Sciatic nerve (tissue), 2 donors: Measurements from ENCODE around the gene COL13A1. TPM values are rescaled to one million over a fixed set of nuclear protein-coding genes. Genes with fewer than 3 reads are reported as not detected.

Experiments
- ATAC-seq: fragments of 200-7000 bp; cut with Tn5 transposase; one replicate; pipeline ENCODE4 v1.9.1; 2020; ENCODE audit warnings: mild to moderate bottlenecking, moderate library complexity
- DNase-seq: peaks from one replicate; pipeline ENCODE4 v3.0.0-alpha.2; 2020; ENCODE audit warnings: low spot score
- intact Hi-C: fragments of 100-400 bp; cut with DNase I; formaldehyde crosslinking; loops from one replicate; pipeline ENCODE4 v1.14.2; 2022
- total RNA-seq: library from RNA; stranded (reverse); fragmentation: NEBNext Ultra II Directional; extraction: Animal tissue kit (Norgen Biotek cat#: 25700); gene quantifications from one replicate; pipeline ENCODE4 v1.2.1, GENCODE V29; 2021
- donor health status: DM: no; HTN: no; CAD: no.
- donor health status: DM: no; HTN: no; CAD: no.

Gene COL13A1
- total RNA-seq, 1 donor from 2014 or later: 1.0 TPM

DNA sequence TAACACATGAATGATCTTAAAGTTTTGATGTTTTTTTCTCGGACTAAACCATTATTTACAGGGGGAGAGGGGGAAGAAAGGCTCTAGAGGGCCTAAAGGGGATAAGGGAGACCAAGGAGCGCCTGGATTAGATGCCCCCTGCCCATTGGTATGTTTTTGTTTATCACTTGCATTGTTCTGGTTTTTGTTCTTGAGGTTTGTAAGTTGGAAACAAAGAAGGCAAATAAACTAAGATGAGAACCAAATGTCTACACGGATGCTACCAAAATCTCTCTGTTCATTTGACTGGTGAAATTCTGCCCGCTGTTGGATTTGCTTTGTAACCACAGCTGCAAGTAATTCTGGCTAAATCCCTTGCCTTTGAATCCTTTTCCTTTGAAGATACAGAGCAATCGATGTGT lies 151.1 kb downstream of the COL13A1 start:
- DNase-seq: no peak
- peak; percentile 44 for ATAC-seq
- intact Hi-C loops: no loop called here

DNA sequence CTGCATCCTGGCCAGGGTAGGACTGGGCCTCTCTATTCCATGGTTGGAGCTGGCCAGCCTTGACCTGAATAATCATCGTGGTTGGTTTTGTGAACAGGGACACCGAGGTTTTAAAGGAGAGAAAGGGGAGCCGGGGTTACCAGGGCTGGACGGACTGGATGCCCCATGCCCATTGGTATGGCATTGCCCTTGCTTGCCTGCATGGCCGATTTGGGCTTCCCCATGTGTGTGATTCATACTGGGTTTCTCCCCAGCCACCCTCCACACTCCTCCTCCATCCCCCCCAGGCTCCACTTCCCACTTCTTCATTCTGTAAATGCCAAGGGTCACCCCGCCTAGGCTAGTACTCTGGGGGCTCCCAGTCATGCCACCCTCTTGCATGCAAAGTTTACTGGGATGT lies 152.1 kb downstream of the COL13A1 start:
- ATAC-seq: no peak
- intact Hi-C loops: no loop called here
- no peak for DNase-seq

DNA sequence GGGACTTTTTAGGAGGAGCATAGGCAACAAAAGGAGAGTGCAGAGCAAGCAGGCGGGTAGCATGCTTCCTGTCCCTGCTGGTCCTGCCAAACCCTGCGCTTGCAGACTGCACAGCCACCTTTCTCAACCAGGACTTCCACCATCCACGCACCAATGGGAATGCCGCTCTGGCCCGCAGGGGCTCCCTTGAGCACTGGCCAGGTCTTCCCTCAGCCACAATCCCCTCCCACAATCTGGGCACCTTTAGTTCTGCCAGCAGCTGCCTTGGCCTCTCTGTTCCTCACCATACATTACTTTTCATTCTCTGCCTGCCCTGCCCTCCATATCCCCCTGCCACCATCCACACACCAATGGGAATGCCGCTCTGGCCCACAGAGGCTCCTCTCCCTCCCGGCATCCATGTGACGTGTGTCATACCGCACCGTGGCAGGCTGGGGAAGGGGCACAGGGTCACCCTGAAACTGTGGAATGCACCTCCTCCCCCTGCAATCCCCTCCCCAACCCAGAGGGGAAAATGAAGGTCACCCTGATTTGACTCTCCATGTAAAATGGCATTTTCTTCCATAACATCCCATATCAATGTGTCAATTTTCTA lies 153.6 kb downstream of the COL13A1 start:
- intact Hi-C loops: no loop called here
- DNase-seq (peak; percentile 31), ATAC-seq (no peak)

DNA sequence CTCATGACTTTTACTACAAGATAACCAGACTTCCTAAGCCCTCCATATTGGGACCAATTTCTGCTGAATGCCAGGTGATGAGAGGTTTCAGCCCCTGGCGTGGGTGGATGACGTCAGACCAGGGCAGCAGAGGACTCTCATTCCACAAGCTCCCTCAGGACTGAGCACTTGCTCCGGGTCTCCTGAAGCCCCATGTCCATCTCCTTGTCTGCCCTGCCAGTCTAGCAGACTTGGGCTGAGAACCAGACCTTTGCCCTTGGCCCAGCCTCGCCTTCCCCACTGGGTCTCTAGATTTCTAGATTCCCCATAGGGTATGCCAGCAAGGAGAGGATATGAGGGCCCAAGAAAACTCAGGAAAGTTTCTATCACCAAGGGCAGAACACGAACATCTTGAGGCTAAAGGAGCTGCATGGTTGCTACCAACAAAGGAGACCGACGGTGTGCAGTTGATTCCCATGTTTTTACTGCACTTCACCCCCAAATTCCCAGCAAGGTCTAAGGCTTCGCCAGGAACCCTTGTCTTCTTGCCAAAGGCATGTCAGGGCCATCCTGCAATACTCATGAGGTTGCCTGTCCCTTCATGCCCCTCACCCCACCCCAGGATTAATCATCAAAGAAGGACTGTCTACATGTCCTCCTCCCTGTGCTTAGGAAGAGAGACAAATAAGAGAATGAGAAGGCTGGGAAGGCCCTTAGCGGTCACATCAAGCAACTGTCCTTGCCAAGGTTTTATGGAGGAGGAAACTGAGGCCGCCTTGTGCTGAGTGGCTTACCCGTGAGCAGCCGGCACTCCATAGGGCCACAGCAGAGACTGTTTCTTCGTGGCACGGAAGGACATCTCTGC lies 154.4 kb downstream of the COL13A1 start:
- peak; percentile 45 for DNase-seq
- ATAC-seq: no peak
- intact Hi-C loops: no loop called here

DNA sequence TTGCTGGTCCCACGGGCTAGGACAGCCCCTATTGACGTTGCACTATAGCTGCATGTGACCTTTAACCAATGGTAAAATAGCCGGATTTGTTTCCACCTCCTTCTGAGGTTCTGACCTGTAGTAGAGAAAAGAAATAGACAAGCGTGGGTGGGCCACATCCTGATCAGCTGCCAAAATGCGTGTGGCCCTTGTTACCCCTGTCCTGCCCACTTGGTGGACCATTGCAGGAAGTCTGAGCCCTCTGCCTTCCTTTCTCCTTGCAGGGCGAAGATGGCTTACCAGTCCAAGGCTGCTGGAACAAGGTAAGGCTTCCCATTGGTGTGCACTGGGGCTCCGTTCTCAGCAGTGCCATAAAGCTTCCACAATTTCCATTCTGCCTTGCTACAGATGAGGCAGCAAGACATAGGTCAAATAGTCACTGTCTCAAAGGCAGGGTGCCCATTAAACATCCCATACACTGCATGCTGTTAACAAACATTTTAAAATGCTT lies 155.1 kb downstream of the COL13A1 start:
- no peak for ATAC-seq
- intact Hi-C loops: no loop called here
- no peak for DNase-seq

DNA sequence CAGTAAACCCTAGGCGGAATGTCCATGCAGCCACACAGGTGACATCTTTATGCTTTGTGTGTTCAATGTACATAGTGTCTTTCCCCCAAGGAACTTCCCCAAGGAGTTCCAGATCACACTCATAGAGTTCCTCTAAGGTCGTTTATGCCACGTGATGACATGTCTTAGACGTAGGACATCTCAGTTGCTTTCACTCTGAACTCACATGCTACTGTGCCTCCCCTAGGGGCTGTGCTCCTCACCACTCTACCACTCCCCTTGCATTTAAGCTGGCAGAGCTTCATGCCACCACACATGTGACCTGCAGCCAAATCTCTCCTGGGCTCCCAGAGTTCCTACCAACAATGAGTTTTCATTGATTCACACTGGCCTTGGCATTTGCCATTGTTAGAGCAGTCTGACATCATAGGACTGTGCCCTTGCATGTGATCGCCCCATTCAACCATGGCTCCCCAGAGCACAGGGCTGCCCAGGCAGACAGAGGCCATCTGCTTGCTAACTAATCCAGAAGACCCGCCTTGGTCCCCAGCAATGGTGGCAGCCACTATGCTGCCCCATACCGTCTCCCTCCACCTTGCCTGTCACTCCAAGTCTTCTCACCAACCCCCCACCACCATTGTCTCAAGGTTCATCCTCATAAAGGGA lies 155.7 kb downstream of the COL13A1 start:
- ATAC-seq: peak; percentile 46
- intact Hi-C loops: no loop called here
- peak; percentile 19 for DNase-seq

DNA sequence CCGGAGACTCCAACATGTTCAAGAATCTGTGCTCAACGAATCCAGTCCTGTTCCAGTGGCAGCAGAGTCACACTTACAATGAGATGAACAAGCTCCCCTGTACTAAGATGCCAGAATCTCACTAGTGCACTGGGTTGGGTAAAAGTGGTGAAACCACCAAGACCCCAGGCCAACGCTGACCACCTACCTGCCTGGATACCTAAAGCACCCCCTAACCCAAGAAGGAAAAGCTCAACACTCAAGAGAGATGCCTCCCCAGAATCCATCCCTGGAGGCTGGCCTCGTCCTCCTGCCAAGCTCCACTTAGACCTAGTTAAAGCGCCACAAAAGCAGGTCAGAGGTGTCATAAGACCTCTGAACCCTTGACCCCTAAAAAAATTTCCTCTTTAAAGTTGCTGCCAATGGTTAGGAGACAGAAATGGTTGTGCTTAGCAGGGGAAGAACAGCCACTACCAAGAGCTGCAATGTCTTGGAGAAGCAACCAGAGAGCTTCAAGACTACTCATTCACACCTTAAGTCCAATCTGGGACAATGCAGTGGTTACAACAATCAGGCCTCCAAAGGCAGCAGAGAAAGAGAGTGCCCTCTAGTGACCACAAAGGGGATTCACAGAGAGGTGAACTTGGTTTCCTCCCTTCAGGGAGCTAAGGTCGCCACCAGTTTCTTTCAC lies 156.3 kb downstream of the COL13A1 start:
- ATAC-seq: peak; percentile 35
- peak; percentile 41 for DNase-seq
- intact Hi-C loops: no loop called here

DNA sequence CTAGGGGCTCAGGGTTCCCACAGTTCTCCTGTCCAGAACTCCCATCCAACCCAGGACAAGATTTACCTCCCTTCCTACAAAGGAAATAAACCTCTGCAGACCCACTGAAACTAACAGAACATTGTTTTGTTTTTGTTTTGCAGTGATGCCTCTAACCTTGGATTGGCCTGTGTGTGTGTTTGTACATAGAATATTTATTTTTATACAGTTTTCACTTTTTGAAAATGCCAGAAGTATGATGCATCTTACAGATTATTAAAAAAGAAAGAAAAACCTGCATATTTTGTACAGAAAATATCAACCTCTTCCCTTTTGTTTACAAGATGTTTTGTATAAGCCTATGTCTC lies 156.8 kb downstream of the COL13A1 start:
- intact Hi-C loops: no loop called here
- ATAC-seq (no peak), DNase-seq (no peak)

DNA sequence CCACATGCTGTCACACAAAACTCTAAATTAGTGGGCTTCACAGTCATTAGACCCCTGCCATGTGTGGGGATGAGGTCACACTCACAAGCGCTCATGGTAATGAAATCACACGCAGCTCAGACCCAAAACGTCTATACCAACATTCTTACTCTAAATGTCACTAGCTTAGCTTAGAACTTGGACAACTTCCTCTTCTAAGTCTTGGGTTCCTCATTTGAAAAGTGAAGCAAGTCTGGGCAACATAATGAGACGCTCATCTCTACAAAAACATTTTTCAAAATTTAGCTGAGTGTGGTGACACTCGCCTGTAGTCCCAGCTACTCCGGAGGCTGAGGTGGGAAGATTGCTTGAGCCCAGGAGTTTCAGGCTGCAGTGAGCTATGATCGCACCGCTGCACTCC lies 158.2 kb downstream of the COL13A1 start:
- DNase-seq (peak; percentile 37), ATAC-seq (peak; percentile 40)
- intact Hi-C loops: no loop called here

DNA sequence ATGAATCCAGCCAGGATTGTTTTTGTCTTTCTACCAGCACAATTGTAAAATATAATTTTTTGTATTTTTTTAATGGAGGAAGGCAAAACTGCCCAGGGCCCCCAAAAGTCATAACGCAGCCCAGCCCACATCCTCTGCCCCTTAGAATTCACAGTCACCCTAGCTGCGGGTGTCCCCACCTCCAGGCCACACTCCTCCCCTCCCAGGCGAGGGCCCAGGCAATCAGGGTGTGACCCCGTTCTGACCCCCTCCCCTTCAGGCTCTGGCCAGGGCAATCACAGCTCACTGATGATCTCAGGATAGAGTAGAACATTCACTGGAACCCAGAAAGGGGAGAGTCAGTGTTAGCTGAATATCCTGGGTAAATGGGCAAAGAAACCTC lies 158.9 kb downstream of the COL13A1 start:
- intact Hi-C loops: no loop called here
- DNase-seq (peak; percentile 35), ATAC-seq (no peak)

DNA sequence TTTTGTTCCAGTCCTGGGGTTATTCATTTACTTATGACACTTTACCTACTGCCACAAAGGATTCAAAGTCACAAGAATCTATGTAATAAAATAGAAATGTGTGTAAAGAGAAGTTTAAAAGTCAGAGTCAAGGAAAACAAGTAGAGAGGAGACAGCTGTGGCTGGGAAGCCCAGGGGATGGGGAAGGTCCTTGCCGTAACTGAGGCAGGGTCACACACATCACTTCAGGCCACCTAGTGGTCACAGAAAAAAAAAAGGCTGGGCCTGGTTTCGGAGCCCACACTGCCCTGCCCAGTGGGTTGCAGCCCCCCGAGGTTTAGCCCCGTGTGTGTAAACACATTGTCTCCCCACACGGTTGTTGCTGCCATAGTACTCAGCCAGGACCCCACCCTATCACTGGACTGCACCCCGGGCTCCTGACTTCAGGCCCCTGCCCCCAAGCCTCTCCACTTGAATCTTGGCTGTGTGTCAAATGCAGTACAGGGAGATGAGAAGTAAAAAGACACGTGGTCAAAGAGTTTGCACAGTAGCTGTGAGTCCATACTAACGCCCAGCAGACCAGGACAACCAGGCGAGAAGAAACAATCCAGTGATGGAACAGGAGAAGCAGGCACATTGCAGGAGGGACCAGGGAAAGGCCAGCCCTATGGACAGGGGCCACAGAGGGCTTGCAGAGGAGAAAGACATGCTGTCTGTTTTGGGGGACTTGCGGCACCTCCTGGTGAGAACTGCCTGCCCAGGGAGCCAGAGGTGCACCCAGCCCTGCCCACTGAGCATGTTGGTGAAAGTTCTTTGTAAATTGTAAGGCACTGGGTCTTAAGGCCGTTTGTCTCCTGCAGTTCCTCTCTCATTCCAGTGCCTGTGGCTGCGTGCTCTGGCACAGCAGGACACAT lies 159.5 kb downstream of the COL13A1 start:
- ATAC-seq (no peak), DNase-seq (peak; percentile 48)
- intact Hi-C loops: no loop called here

DNA sequence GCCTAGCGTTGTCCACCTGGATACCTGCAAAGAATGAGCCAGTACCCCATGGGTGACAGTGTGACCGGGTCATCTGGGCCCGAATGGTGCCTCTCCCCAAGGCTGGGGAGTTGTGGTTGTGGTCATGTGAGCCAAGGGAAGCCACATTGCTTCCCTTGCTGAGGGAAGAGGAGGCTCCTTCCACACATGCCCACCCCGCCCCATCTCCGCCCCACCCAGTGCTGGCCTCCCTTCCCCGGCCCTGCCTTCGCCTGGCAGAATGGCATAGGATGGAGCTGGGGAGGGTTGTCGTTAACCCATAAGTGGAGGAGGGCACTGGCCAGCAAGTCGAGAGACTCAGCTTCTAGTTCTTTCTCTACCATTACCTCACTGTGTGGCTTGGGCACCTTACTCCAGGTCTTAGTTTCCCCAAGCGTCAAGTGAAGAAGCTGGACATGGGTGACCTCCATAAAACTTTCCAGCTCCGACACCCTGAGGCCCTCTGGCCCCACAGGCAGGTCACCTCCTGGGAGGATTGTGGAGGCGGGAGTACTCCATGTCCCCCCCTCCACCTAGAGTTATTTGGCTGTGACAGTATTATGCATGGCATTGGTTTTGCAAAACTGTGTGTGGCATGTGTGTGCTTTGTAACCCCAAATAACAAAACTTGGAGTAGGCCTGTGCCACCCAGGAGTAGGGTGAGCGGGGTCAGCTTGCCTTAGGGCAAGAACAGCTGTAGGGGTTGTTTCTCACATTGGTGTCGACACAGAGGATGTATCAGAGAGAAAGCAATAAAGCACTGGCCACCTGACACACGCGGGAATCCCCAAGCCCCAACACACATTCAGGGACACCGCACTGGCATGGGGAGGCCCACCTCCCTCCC lies 160.4 kb downstream of the COL13A1 start:
- ATAC-seq (no peak), DNase-seq (peak; percentile 55)
- intact Hi-C loops: no loop called here

DNA sequence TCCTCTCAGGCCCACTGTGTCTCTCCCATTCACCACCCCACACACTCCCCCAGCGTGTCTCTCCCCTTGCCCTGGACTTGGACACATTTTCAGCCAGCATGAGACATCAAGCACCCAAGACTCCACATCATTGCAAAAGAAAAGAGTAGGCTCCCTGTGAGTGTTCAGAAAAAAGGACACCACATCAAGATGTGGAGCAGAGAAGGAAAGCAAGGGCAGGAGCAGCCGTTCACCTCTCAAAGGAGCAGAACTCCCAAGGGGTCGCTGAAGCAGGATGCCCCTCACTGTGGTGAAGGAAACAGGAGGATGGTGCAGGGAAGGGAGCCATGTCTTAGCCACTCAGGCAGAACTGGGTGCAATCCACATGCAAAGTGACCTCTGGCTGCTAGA lies 161.0 kb downstream of the COL13A1 start:
- peak; percentile 31 for DNase-seq
- ATAC-seq: no peak
- intact Hi-C loops: no loop called here

DNA sequence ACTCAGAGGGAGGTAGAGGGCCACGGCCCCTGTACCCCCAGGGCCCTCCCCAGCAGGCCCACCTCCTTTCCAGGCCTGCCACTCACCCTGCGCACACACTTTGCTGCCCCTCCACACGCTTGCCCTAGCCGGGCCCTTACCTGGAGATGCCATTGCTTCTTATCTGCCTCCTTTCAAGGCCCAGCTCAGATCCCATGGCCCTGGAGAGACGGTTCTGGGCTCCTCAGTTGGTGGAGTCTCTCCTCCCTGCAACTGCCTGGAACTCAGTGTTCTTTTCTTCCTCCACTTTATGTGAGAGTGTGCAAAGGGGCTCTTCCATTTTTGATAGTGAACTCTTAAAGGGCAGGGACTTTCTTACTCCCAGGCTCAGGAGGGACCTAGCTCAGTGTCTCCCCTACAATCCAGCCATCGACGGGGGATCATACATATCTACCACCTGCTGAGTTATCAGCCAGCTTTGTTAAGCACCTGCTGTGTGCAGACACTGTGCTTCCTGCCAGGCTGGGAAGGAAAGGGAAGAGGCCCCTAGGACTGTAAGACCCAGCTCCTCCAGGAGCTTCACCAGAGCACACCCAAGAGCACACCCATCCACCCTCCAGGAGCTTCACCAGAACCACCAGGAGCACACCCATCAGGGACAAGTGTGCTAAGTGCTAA lies 161.6 kb downstream of the COL13A1 start:
- ATAC-seq (no peak), DNase-seq (peak; percentile 26)
- intact Hi-C loops: no loop called here

DNA sequence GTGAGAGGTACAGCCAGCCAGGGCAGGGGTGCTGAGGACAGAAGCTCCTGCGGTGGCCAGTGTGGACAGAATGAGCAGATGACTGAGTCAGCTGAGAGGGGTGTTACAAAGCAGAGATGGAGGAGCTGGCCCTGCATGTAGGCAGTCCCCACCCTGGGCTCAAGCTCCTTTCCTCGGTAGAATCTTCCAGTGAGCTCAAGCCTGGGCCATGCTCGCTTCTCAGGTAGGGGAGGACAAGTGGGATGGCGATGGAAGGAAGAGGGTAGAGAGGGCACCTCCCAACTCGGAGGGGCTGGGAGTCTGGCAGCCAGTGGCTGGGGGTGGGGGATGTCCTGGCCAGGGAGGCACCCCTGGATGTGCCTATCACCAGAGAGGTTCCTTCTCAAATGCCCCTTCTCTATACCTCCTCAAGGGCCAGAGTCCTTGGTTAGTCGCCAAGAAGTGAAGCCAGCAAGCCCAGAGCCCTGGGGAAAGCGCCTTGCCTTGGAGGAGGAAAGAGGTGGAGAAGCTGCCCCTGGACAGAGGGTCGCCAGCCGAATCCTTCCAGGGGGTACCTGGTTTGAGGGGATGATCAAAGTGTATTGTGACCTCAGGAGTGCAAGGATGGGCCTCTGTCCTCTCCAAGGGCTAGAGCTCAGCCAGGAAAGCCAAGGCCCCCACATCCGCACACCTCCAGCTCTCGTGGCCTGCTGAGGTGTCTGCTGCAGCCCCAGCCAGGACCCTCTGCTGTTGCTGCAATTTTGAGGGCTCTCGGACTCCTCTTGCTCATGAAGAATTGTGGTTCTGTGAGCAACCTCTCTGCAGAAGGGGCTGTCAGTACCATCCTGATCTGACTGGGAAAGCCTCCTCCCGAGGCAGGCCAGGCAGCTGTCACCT lies 162.4 kb downstream of the COL13A1 start:
- ATAC-seq (no peak), DNase-seq (peak; percentile 42)
- intact Hi-C loops: no loop called here

DNA sequence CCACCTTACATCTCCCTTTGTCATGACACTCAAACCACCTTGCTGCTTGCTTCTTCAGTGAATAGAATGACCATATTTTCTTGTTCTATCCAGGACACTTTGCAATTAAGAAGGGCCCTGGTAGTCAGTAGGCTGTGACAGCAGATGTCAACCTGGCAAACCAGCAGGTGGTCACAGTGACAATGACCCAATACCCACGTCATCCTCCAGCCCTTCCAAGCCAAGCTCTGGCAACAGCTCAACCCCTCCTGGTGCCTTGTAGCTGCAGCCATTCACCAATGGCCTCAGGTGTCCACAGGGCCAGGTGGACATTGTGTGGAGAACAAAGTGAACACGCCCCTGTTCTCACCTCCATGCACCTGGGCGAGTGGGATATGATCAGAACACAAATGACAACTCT lies 163.4 kb downstream of the COL13A1 start:
- ATAC-seq (no peak), DNase-seq (peak; percentile 37)
- intact Hi-C loops: no loop called here
